HEK293 (cell line): ENCODE results near the gene CLEC19A.

ENCODE experiments used
- CTCF ChIA-PET: fragments of 350-600 bp; formaldehyde crosslinking; extraction: SDS; loops from one replicate; lab custom pipeline; 2021; ENCODE audit warnings: antibody characterized with exemption; lab: Yijun Ruan, JAX
- POLR2A ChIA-PET: fragments of 300-600 bp; formaldehyde crosslinking; extraction: SDS; loops from one replicate; lab custom pipeline; 2020; ENCODE audit warnings: antibody characterized with exemption, inconsistent platforms; lab: Yijun Ruan, JAX
- H3K27ac ChIP-seq: fragments of 200-500 bp; sonication (Bioruptor generic); 2 replicates; pipeline ENCODE4 v1.5.1; 2014; ENCODE audit warnings: low read depth, low read length, control low read depth, inconsistent platforms; ENCODE audit errors: extremely low read depth
- H3K36me3 ChIP-seq, 2 experiments: fragments of 200-500 bp in 1 of 2; sonication (Bioruptor generic) in 1 of 2; 1 replicate in 1 of 2; 2 replicates in 1 of 2; pipeline ENCODE4 v1.5.1; 2014 to 2017; ENCODE audit warnings: inconsistent platforms in 2 of 2, low read length in 2 of 2; ENCODE audit not compliant: control insufficient read depth in 2 of 2, insufficient read depth in 1 of 2
- H3K4me1 ChIP-seq: fragments of 200-500 bp; sonication (Bioruptor generic); 2 replicates; pipeline ENCODE4 v1.5.1; 2014; ENCODE audit warnings: mild to moderate bottlenecking, low read length, inconsistent platforms; ENCODE audit not compliant: control insufficient read depth, insufficient read depth
- H3K4me3 ChIP-seq: 2 replicates; pipeline ENCODE4 v1.5.1; 2011; ENCODE audit warnings: low read depth, mild to moderate bottlenecking, control low read depth, low read length, moderate library complexity
- H3K9me3 ChIP-seq: fragments of 200-500 bp; sonication (Bioruptor generic); 2 replicates; pipeline ENCODE4 v1.5.1; 2014; ENCODE audit warnings: low read depth, low read length, inconsistent platforms; ENCODE audit not compliant: control insufficient read depth, insufficient read depth
- BCL11A ChIP-seq: fragments of 450-650 bp; formaldehyde crosslinking; IDR thresholded peaks from 2 replicates; pipeline ENCODE4 v1.5.1; 2016; ENCODE audit warnings: low read depth, missing biosample characterization, missing genetic modification characterization
- GFI1B ChIP-seq: fragments of 450-650 bp; formaldehyde crosslinking; IDR thresholded peaks from 2 replicates; pipeline ENCODE4 v1.5.1; 2016; ENCODE audit warnings: missing biosample characterization, missing genetic modification characterization
- KLF10 ChIP-seq: fragments of 450-650 bp; IDR thresholded peaks from 2 replicates; pipeline ENCODE4 v1.5.1; 2018; ENCODE audit warnings: missing biosample characterization, mild to moderate bottlenecking, missing genetic modification characterization
- MEIS1 ChIP-seq: sonication (generic); formaldehyde crosslinking; IDR thresholded peaks from 2 replicates; pipeline ENCODE4 v1.8.1; 2022; ENCODE audit warnings: missing genetic modification reagents, mild to moderate bottlenecking, borderline replicate concordance
- OSR2 ChIP-seq: fragments of 450-650 bp; formaldehyde crosslinking; IDR thresholded peaks from 2 replicates; pipeline ENCODE4 v1.5.1; 2016; ENCODE audit warnings: missing biosample characterization, missing genetic modification characterization
- ZBTB48 ChIP-seq: fragments of 450-650 bp; formaldehyde crosslinking; IDR thresholded peaks from 2 replicates; pipeline ENCODE4 v1.5.1; 2016; ENCODE audit warnings: missing biosample characterization, missing genetic modification characterization
- ZFHX2 ChIP-seq: fragments of 450-650 bp; formaldehyde crosslinking; conservative IDR thresholded peaks from 2 replicates; pipeline ENCODE4 v1.5.1; 2016; ENCODE audit warnings: missing biosample characterization, missing genetic modification characterization
- ZNF223 ChIP-seq: fragments of 450-650 bp; formaldehyde crosslinking; IDR thresholded peaks from 2 replicates; pipeline ENCODE4 v1.5.1; 2016; ENCODE audit warnings: missing biosample characterization, missing genetic modification characterization
- ZNF266 ChIP-seq: fragments of 450-650 bp; formaldehyde crosslinking; IDR thresholded peaks from 2 replicates; pipeline ENCODE4 v1.5.1; 2016; ENCODE audit warnings: missing biosample characterization, missing genetic modification characterization, low read depth
- ZNF362 ChIP-seq: fragments of 450-650 bp; formaldehyde crosslinking; IDR thresholded peaks from 2 replicates; pipeline ENCODE4 v1.5.1; 2016; ENCODE audit warnings: missing biosample characterization, missing genetic modification characterization
- ZNF37A ChIP-seq: fragments of 450-650 bp; IDR thresholded peaks from 2 replicates; pipeline ENCODE4 v1.5.1; 2018; ENCODE audit warnings: missing biosample characterization, missing genetic modification characterization
- ZNF394 ChIP-seq: fragments of 450-650 bp; formaldehyde crosslinking; IDR thresholded peaks from 2 replicates; pipeline ENCODE4 v1.5.1; 2016; ENCODE audit warnings: missing biosample characterization, missing genetic modification characterization, mild to moderate bottlenecking, moderate library complexity, borderline replicate concordance
- ZNF529 ChIP-seq: fragments of 450-650 bp; formaldehyde crosslinking; IDR thresholded peaks from 2 replicates; pipeline ENCODE4 v1.5.1; 2017; ENCODE audit warnings: missing genetic modification characterization, missing biosample characterization; ENCODE audit not compliant: insufficient replicate concordance
- ZNF555 ChIP-seq: fragments of 450-650 bp; formaldehyde crosslinking; conservative IDR thresholded peaks from 2 replicates; pipeline ENCODE4 v1.5.1; 2017; ENCODE audit warnings: missing biosample characterization, mild to moderate bottlenecking, missing genetic modification characterization, inconsistent platforms
- ZNF600 ChIP-seq: fragments of 450-650 bp; formaldehyde crosslinking; IDR thresholded peaks from 2 replicates; pipeline ENCODE4 v1.5.1; 2016; ENCODE audit warnings: missing biosample characterization, missing genetic modification characterization
- ZNF677 ChIP-seq: fragments of 450-650 bp; IDR thresholded peaks from 2 replicates; pipeline ENCODE4 v1.5.0; 2018; ENCODE audit warnings: missing biosample characterization, mild to moderate bottlenecking, missing genetic modification characterization, moderate library complexity
- ZNF692 ChIP-seq: fragments of 450-650 bp; formaldehyde crosslinking; IDR thresholded peaks from 2 replicates; pipeline ENCODE4 v1.5.1; 2016; ENCODE audit warnings: missing biosample characterization, missing genetic modification characterization
- ZNF776 ChIP-seq: fragments of 450-650 bp; formaldehyde crosslinking; IDR thresholded peaks from 2 replicates; pipeline ENCODE4 v1.5.0; 2017; ENCODE audit warnings: missing biosample characterization, missing genetic modification characterization, borderline replicate concordance
- ZNF830 ChIP-seq: fragments of 450-650 bp; IDR thresholded peaks from 2 replicates; pipeline ENCODE4 v1.5.0; 2018; ENCODE audit warnings: missing biosample characterization, missing genetic modification characterization, low read depth, mild to moderate bottlenecking, moderate library complexity
- ZSCAN4 ChIP-seq: fragments of 450-650 bp; formaldehyde crosslinking; IDR thresholded peaks from 2 replicates; pipeline ENCODE4 v1.5.1; 2017; ENCODE audit warnings: missing biosample characterization, missing genetic modification characterization
- TF ChIP-seq, protein P1 (sequence below): fragments of 450-650 bp; formaldehyde crosslinking; IDR thresholded peaks from 2 replicates; pipeline ENCODE4 v1.5.1; 2016; ENCODE audit warnings: missing biosample characterization, missing genetic modification characterization

Gene CLEC19A

DNA sequence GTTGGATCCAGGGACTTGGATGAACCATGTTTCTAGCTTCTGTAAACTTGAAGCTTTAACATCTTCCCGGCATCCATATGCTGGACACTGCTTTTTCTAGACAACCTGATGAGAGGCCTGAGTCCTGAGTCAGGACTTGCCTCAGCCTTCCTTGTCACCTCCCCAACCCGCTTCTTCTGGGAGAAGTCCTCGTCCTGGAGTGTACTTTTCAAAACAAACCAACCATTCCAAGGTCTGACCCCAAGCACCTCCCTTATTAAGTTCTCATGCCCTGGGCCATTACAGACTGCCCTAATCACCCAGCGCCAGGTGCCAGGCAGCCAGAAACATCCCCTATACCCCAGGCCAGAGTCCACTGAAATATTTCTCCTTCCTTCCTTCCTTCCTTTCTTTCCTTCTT, 59.4 kb downstream of the CLEC19A start:
- H3K4me1 ChIP-seq, result no peaks in the 10 kb centered on the region
- no peak for TF ChIP-seq ZNF555 (tag by site-specific recombination)
- TF ChIP-seq ZNF529 (tag by site-specific recombination), result no peak
- TF ChIP-seq ZBTB48 (tag by site-specific recombination), result no peak
- no peak for TF ChIP-seq ZNF600
- TF ChIP-seq, protein P1, sequence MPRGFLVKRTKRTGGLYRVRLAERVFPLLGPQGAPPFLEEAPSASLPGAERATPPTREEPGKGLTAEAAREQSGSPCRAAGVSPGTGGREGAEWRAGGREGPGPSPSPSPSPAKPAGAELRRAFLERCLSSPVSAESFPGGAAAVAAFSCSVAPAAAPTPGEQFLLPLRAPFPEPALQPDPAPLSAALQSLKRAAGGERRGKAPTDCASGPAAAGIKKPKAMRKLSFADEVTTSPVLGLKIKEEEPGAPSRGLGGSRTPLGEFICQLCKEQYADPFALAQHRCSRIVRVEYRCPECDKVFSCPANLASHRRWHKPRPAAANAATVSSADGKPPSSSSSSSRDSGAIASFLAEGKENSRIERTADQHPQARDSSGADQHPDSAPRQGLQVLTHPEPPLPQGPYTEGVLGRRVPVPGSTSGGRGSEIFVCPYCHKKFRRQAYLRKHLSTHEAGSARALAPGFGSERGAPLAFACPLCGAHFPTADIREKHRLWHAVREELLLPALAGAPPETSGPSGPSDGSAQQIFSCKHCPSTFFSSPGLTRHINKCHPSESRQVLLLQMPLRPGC (tag by site-specific recombination), result no peak
- TF ChIP-seq ZSCAN4 (tag by site-specific recombination), result no peak
- no peak for TF ChIP-seq ZNF776 (tag by site-specific recombination)
- TF ChIP-seq ZNF362 (tag by site-specific recombination), result no peak
- TF ChIP-seq BCL11A (tag by site-specific recombination), result no peak
- no peak for TF ChIP-seq ZNF223
- TF ChIP-seq ZNF394, result no peak
- no peak for TF ChIP-seq ZNF692 (tag by site-specific recombination)
- no peak for TF ChIP-seq ZNF266 (tag by site-specific recombination)
- TF ChIP-seq ZNF37A (tag by site-specific recombination), result no peak
- TF ChIP-seq MEIS1, result no peak
- no peak for TF ChIP-seq KLF10 (tag by site-specific recombination)
- no peak for TF ChIP-seq ZNF830 (tag by site-specific recombination)
- no peak for TF ChIP-seq GFI1B (tag by site-specific recombination)
- no peak for TF ChIP-seq ZNF677 (tag by site-specific recombination)
- no peak for TF ChIP-seq OSR2
- TF ChIP-seq, all 188 proteins: peak for 0
- Histone ChIP-seq H3K27ac (no peak overlapping the region), H3K9me3 (no peaks in the 10 kb centered on the region), H3K4me3 (no peak overlapping the region), H3K36me3 (no peaks in the 10 kb centered on the region)
- POLR2A ChIA-PET, result no interaction called here
- CTCF ChIA-PET, result interaction anchor here (0.7 kb wide), 1 partner anchor 84 kb away, joined by 8 read pairs; no protein-coding TSS in a partner anchor

DNA sequence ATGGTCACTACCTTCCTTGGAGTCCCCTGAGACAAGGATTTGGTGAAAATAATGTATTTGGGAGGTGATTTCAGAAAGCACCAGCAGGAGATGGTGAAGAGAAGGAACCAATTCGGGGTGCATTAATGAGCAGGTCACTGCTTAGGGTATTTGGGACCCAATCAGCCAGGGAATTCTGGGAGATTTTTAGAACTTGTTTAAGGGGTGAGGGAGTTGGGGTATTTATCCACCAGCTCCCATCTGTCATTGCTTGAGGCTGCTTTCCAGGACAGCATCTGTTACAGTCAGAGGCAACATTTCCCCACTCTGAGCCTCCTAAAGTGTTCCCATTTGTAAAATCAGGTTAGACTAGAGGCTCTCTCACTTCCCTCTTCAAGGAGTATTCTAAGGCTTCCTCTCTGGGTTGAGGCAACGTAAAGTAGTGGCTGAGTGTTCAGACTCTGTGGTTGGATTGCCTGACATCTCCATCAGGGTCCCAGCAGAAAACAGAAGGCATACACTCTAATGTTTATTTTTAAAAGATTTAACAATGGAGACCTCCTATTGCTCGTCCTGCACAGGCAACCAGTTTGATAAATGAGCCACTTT, 60.9 kb downstream of the CLEC19A start:
- CTCF ChIA-PET, result no interaction called here
- Histone ChIP-seq H3K36me3 (no peaks in the 10 kb centered on the region), H3K27ac (no peak overlapping the region), H3K4me1 (no peaks in the 10 kb centered on the region), H3K4me3 (no peak overlapping the region), H3K9me3 (no peaks in the 10 kb centered on the region)
- TF ChIP-seq ZFHX2 (tag by site-specific recombination) (no peak), ZNF37A (tag by site-specific recombination) (peak; percentile 93)
- POLR2A ChIA-PET, result no interaction called here
